Hematopoietic multipotent progenitor cell treated with erythropoietin and hydrocortisone succinate and interleukin-3 and kit ligand, for 17 days (in vitro differentiated cells): ENCODE results near the gene C1orf21.

Source experiments
- DNase-seq: peaks from one replicate; pipeline ENCODE4 v3.0.0-alpha.2; 2015; ENCODE audit warnings: low spot score

C1orf21 gene

GRCh38 chr1:184447651-184448185 is 60.9 kb downstream of the C1orf21 start:
- DNase-seq = no peak

DNA sequence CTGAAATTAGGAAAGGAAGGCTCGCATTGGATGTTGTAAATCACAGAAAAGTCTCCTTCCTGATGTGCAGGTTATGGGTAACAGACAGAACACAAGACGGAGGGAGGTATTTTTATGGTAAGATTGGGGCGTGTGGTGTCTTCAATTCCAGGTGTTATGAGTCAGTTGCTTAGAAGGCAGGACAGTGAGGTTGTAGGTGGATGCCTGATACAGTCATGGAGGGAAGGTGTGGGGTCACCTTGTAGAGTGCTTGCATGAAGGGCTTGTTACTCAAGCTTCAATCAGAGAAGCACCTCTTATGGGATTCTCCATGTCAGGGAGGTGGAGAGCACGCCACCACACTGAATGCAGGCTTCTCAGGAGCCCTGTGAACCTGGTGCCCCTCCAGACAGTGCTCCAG is 63.1 kb downstream of the C1orf21 start:
- no peak for DNase-seq

- no peak for DNase-seq
Observed at GRCh38 chr1:184455786-184456185, 69.0 kb downstream of the C1orf21 start.

- DNase-seq = no peak
Observed at GRCh38 chr1:184456189-184456588, 69.4 kb downstream of the C1orf21 start.

- no peak for DNase-seq
Observed at GRCh38 chr1:184457500-184457899, 70.7 kb downstream of the C1orf21 start.

GRCh38 chr1:184461321-184461720 is 74.5 kb downstream of the C1orf21 start:
- no peak for DNase-seq

DNA sequence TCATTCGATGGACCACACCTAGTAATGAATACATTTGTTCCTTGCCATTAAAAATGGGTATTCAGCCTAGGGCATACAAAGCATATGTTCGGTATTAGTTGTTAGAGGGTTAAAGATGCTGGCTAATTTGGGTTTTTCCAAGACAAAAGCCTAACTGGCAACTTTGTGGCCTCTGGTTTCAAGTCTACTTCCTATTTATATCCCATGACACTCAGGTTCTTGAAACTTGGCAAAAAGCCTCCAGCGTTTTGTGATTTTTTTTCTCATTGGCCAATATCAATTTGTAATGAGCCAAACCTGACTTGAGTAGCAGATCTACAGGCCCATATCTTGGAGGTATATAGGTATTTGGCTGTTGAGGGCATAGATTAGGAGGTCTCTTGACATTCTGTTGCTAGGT is 75.3 kb downstream of the C1orf21 start:
- DNase-seq = no peak

- DNase-seq = no peak
Observed at GRCh38 chr1:184462990-184463389, 76.2 kb downstream of the C1orf21 start.

DNA sequence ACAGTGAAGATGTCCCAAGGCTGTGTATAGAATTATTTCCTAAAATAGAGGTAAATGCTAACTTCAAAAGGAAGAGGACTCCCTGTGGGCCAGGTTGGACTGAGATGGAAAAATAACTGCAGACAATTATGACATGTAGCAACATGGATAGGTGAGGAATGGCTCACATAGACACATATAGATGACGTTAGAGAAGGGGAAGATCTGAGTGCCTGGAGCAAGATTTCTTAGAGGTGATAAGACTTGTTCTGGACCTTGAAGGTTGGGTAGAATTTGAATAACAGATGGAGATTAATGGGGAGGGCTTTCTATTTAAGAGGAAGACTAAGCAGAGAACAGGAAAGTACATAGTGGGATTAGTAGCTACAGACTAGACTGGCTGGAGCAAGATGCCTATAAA is 76.9 kb downstream of the C1orf21 start:
- DNase-seq = no peak

- DNase-seq = no peak
Observed at GRCh38 chr1:184464757-184465156, 77.9 kb downstream of the C1orf21 start.

GRCh38 chr1:184465489-184466146 is 78.8 kb downstream of the C1orf21 start:
- no peak for DNase-seq

DNA sequence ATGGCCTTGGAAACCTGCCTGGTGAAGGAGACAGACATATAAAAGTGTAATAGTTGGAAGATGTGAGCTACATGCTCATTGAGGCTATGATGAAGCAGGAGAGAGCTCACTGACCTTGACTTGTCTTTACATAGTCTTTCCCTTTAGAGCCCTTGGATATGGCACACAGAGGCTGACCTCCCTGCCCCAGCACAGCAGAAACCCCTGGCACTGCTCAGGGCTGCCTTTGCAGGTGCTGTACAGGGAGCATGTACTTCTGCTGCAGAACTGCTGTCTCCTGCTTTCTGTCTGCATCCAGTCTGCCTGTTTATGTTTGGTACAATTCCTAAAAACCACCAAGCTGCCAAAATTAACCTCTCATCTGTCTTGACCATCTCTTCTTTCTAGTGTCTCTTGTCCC is 80.5 kb downstream of the C1orf21 start:
- no peak for DNase-seq

DNA sequence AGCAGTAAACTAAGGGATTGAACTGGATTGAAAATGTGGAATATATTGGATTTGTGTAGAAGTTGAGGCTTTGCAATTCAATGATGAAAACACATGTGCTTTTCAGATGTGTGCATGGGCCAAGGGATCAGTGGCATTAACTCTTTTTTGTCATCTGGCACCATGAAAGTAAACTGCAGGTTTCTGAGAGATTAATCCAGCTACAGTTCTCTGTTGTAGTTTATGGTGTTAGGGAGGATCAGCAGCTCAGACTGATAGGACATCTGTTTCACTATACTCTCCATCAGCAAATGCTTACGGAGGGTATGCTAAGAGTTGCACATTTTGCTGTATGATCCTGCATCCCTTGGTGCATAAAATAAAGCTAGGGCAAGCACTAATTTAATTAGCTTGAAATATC is 82.6 kb downstream of the C1orf21 start:
- DNase-seq = no peak

DNA sequence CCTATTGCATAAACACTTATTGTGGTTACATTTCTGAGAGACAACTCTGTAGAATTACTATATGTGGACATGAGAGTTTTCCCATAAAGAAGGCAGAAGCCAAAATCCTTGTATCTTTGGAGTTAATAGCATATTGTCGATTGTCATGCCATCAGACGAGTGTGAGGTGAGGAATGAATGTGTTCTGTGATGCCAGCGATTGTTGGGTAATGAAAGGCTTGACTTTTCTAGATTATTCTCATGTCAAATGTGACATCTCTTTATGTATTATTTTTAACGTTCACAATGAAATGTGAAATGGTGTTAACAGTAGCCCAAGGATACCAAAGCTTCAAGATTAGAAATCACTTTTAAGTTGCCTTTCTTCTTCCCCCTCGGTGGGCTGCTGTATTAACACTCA is 84.9 kb downstream of the C1orf21 start:
- DNase-seq = no peak

DNA sequence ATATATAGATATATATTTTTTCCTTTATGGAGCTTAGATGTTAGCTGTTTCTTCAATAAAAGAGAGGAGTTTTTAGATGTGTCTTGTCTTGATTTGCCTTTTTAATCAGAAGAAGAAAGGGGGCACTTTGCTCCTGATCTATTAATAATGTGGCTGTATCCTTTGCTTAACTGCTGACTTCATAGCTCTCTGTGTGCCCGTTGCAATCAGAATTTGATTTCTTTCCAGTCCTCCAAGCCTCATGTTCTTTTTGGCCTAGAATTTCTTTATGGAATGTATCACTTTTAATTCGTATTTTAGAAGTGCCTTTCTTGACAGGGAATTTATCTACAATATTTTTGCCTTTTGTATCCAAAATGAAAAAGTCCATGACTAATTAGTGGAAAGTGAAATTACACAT is 85.3 kb downstream of the C1orf21 start:
- no peak for DNase-seq

GRCh38 chr1:184473176-184473966 is 86.5 kb downstream of the C1orf21 start:
- no peak for DNase-seq

DNA sequence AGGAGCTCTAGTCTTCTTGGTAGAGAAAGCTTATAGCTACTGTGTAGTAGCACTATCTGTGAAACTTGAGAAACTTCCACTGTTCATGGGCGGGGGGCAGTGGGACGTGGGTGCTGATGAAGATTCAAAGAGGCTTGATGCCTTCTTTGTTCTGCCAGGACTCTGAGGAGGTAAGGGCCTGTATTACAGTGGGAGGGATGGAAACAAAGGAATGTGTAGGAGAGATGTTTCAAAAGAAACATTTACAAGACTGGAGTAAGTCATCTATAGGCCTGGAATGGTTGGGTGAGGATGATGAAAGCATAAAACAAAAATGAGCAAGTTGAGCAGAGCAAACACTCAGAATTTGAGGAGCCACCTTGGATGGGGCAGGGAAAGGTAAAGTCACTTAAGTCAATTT is 89.4 kb downstream of the C1orf21 start:
- no peak for DNase-seq

- DNase-seq = no peak
Observed at GRCh38 chr1:184479435-184480167, 92.8 kb downstream of the C1orf21 start.

- no peak for DNase-seq
Observed at GRCh38 chr1:184480736-184481135, 93.9 kb downstream of the C1orf21 start.

DNA sequence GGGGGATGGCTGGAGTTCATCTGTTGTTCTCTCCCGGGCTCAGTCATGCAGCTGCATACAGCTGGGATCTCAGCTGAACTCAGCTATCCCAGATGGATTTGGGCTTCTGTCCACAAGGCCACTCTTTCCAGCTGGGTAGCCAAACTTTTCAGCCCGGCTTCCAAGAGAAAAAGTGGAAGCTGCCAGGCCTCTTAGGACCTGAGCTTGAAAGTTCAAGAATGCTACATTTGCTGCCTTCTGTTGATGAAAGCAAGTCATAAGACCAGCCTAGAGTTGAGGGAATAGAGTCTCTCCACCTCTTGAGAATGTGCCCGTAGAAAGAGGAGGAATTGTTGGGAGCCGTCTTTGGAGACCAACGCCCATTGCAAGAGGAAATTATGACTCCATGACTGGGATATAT is 95.3 kb downstream of the C1orf21 start:
- DNase-seq = no peak

DNA sequence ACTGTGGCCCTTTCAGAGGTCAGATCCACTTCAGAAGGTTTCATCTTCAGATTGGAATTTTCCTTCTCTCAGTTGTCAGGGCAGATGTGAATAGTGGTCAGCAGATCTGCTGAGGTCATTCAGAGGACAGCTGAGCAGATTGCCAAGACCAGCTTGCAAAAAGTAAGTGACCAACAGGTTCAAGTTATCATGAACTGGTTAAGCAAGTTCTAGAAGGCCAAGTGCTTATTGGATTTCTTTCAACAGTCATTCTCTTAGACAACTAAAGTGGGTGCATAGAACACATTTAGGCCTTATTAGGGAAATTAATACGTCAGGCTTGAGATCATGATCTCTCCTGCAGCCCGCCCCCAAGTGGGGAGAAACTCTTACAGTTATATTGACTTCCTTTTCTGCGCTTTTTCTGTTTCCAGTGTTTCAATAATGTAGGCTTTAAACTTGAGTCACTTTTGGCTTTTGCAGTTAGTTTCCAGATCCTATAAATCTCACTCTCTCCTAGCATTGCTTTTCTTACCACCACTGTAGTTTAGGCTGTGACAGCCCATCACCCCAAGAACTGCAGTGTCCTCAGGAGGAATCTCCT is 96.4 kb downstream of the C1orf21 start:
- no peak for DNase-seq
